ES-I3 (cell line): ENCODE data around the gene CADPS2.

Experiments used
- H3K36me3 ChIP-seq: 2 replicates; pipeline ENCODE4 v1.6.1; 2013; ENCODE audit warnings: mild to moderate bottlenecking, low read length, control low read depth, moderate library complexity; ENCODE audit not compliant: insufficient read depth
- H3K4me1 ChIP-seq: 2 replicates; pipeline ENCODE4 v1.6.1; 2013; ENCODE audit warnings: mild to moderate bottlenecking, control low read depth, low read length; ENCODE audit not compliant: insufficient read depth
- H3K9ac ChIP-seq: 2 replicates; pipeline ENCODE4 v1.6.1; 2013; ENCODE audit warnings: low read depth, mild to moderate bottlenecking, low read length, moderate library complexity
- H3K9me3 ChIP-seq: 2 replicates; pipeline ENCODE4 v1.6.1; 2013; ENCODE audit warnings: mild to moderate bottlenecking, low read length, moderate library complexity; ENCODE audit not compliant: control insufficient read depth, insufficient read depth

The CADPS2 gene

GRCh38 chr7:122402235-122402634, 484.0 kb downstream of the CADPS2 start:
- Histone ChIP-seq H3K36me3 (no peaks in the 10 kb centered on the region), H3K9me3 (no peaks in the 10 kb centered on the region), H3K9ac (no peak overlapping the region), H3K4me1 (peaks cover 25% of the 10 kb centered on the region)

- Histone ChIP-seq H3K9me3 (no peaks in the 10 kb centered on the region), H3K36me3 (no peaks in the 10 kb centered on the region), H3K4me1 (peaks cover 17% of the 10 kb centered on the region), H3K9ac (no peak overlapping the region)
These were observed 488.9 kb downstream of the CADPS2 start for GRCh38 chr7:122397381-122397780.

GRCh38 chr7:122394512-122394911, 491.7 kb downstream of the CADPS2 start:
- no peak overlapping the region for H3K9ac ChIP-seq
- H3K36me3 ChIP-seq = no peaks in the 10 kb centered on the region
- H3K9me3 ChIP-seq = no peaks in the 10 kb centered on the region
- peaks cover 5% of the 10 kb centered on the region for H3K4me1 ChIP-seq

- no peaks in the 10 kb centered on the region for H3K36me3 ChIP-seq
- no peak overlapping the region for H3K9ac ChIP-seq
- H3K9me3 ChIP-seq = no peaks in the 10 kb centered on the region
- H3K4me1 ChIP-seq = 0 out of 2 replicates have a peak, but pooled peaks cover 12% of the 10 kb centered on the region
These were observed 501.7 kb downstream of the CADPS2 start for GRCh38 chr7:122384528-122384927.

- H3K9ac ChIP-seq = no peak overlapping the region
- 0 out of 2 replicates have a peak, but pooled peaks cover 12% of the 10 kb centered on the region for H3K4me1 ChIP-seq
- no peaks in the 10 kb centered on the region for H3K36me3 ChIP-seq
- H3K9me3 ChIP-seq = no peaks in the 10 kb centered on the region
These were observed 502.3 kb downstream of the CADPS2 start for GRCh38 chr7:122383934-122384333.

- Histone ChIP-seq H3K9ac (no peak overlapping the region), H3K9me3 (no peaks in the 10 kb centered on the region), H3K4me1 (0 out of 2 replicates have a peak, but pooled peaks cover 5% of the 10 kb centered on the region), H3K36me3 (no peaks in the 10 kb centered on the region)
These were observed 505.3 kb downstream of the CADPS2 start for GRCh38 chr7:122380992-122381391.

GRCh38 chr7:122379491-122379890, 506.8 kb downstream of the CADPS2 start:
- Histone ChIP-seq H3K9me3 (no peaks in the 10 kb centered on the region), H3K9ac (no peak overlapping the region), H3K4me1 (0 out of 2 replicates have a peak, but pooled peaks cover 5% of the 10 kb centered on the region), H3K36me3 (no peaks in the 10 kb centered on the region)

- no peaks in the 10 kb centered on the region; the same call in 1 of the 2 replicates for H3K4me1 ChIP-seq
- H3K9me3 ChIP-seq = no peaks in the 10 kb centered on the region
- no peak overlapping the region for H3K9ac ChIP-seq
- H3K36me3 ChIP-seq = no peaks in the 10 kb centered on the region
These were observed 516.5 kb downstream of the CADPS2 start for GRCh38 chr7:122369756-122370155.

GRCh38 chr7:122364761-122365280, 521.4 kb downstream of the CADPS2 start:
- no peak overlapping the region for H3K9ac ChIP-seq
- H3K4me1 ChIP-seq = no peaks in the 10 kb centered on the region; the same call in 1 of the 2 replicates
- H3K36me3 ChIP-seq = no peaks in the 10 kb centered on the region
- no peaks in the 10 kb centered on the region for H3K9me3 ChIP-seq

GRCh38 chr7:122363144-122363543, 523.1 kb downstream of the CADPS2 start:
- Histone ChIP-seq H3K4me1 (no peaks in the 10 kb centered on the region), H3K36me3 (no peaks in the 10 kb centered on the region), H3K9ac (no peak overlapping the region), H3K9me3 (no peaks in the 10 kb centered on the region; the same call in 1 of the 2 replicates)

GRCh38 chr7:122362473-122362872, 523.8 kb downstream of the CADPS2 start:
- Histone ChIP-seq H3K4me1 (no peaks in the 10 kb centered on the region), H3K9ac (no peak overlapping the region), H3K36me3 (no peaks in the 10 kb centered on the region), H3K9me3 (no peaks in the 10 kb centered on the region; the same call in 1 of the 2 replicates)

GRCh38 chr7:122354656-122355055, 531.6 kb downstream of the CADPS2 start:
- H3K9ac ChIP-seq = no peak overlapping the region
- no peaks in the 10 kb centered on the region for H3K36me3 ChIP-seq
- peaks cover 4% of the 10 kb centered on the region for H3K4me1 ChIP-seq
- no peaks in the 10 kb centered on the region; the same call in 1 of the 2 replicates for H3K9me3 ChIP-seq

GRCh38 chr7:122352454-122352853, 533.8 kb downstream of the CADPS2 start:
- Histone ChIP-seq H3K36me3 (no peaks in the 10 kb centered on the region), H3K4me1 (peaks cover 8% of the 10 kb centered on the region), H3K9me3 (no peaks in the 10 kb centered on the region), H3K9ac (no peak overlapping the region)

GRCh38 chr7:122350701-122351100, 535.6 kb downstream of the CADPS2 start:
- no peaks in the 10 kb centered on the region for H3K36me3 ChIP-seq
- H3K4me1 ChIP-seq = peaks cover 8% of the 10 kb centered on the region
- no peaks in the 10 kb centered on the region for H3K9me3 ChIP-seq
- no peak overlapping the region for H3K9ac ChIP-seq

- H3K9ac ChIP-seq = no peak overlapping the region
- H3K9me3 ChIP-seq = no peaks in the 10 kb centered on the region
- H3K4me1 ChIP-seq = peaks cover 10% of the 10 kb centered on the region
- no peaks in the 10 kb centered on the region for H3K36me3 ChIP-seq
These were observed 542.0 kb downstream of the CADPS2 start for GRCh38 chr7:122344303-122344620.
